KBM-7 (cell line): Measurements from ENCODE around the gene SRP68.
A peak's percentile ranks its signal among the peaks of the same experiment; 100 is the strongest.

Experiments
- DNase-seq: peaks from one replicate; pipeline ENCODE4 v3.0.0-alpha.2; 2015
- in situ Hi-C: fragments of 300-500 bp; cut with MboI; formaldehyde crosslinking; loops from 2 replicates; pipeline ENCODE4 v1.14.3; 2020; ENCODE audit warnings: low sequenced_read_pairs, low pct_unique_long_range_greater_than_20kb, mixed read lengths

The SRP68 gene

DNA sequence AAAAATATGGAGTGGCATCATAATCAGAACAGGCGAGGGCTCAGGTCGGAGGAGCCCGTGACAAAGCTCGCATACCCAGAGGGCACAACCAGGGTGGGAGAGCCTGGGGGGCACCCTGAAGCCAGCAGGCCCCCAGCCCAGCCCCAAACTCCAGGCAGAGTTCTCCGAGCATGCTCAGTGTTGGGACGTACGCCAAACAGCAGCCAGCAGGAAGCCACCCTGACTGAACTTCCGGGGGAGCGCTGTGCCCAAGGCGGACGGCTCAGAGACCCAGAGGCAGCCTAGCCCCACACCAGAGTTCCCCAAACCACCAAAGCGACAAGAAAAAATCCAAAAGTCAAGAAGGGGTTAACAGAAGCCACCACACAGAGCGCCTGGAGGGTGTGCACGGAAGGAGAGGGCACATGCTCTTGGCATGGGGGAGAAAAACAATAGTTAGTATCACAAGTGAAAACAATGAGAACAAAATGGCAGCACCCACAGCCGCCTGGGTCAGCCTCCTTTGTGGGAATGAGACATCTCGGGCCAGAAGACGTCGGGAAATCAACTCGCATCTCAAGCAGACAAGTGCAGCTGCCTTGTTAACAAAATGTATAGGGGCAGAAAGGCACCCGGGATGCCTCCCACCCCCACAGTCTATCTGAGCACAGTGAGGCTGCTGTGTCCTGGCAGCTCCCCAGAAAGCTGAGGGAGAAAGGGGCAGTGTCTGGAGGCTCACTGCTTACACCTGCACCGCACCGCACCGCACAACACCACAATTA is 19.4 kb upstream of the SRP68 start:
- no peak for DNase-seq
- in situ Hi-C loops, result no loop called here

DNA sequence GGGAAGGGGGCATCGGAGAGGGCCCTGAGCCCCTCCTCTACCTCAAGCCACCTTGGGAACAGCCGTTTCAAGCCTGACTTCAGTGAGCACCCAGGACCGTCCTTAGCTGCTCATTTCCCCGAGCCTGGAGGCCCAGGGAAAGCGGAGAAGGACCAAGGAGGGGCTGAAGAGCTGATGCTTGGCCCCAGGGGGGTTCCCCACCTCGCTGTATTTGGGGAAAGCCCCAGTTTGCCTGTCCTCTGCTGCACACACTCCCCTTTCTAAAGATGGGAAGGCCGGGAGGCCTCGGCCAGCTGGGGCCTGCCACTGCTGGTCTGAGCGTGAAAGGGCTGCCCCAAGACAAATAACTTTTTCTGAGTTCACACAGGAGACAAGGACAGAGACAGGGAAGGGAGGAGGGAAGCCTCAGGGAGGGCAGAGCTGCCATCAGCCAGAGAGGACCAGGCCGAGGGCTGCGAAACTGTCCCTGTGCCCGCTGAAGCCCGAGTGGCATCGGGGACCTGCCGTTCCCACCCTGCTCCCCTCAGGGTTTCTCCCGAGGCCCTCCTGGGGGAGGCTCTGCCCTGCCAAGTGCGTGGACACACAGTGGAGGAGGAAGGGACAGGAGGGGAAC is 18.3 kb upstream of the SRP68 start:
- no peak for DNase-seq
- in situ Hi-C loops, result no loop called here

DNA sequence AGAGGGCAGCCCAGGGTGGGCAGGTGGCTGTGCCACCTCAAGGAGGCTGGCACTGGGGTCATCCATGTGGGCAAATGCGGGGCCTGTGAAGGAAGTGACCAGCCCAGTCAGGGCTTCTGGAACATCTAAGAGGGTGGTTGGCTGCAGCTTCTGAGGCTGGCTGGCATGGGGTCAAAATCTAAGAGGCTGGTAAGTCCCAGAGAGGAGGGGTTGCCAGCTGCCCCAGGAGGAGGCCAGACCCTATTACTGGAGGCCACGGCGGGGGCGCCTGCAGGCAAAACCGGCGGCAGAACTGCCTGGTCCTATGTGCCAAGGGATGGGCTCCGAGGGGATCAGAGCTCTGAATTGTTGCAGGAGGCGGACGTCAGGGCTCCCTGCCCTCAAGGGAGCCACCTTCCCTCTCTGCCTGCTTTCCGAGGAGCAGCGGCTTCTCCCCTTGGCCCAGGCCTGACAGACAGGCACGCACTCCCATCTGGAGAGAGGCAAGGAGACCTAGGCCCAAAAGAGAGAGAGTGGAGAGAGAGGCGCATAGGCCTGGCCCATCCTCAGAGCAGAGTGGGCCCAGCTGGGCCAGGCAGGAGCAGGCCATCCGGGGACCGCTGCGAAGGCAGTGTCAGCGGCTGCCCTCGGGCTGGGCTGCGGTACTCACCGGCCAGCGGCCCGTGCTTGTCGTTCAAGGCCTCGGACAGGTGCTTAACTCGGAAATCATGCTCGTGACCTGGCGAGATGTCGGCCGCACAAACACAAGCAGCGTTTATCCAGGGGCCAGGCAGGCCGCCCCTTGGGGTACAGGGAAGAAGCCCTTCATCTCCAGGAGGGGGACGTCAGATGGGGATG is 17.6 kb upstream of the SRP68 start:
- in situ Hi-C loops, result no loop called here
- no peak for DNase-seq

DNA sequence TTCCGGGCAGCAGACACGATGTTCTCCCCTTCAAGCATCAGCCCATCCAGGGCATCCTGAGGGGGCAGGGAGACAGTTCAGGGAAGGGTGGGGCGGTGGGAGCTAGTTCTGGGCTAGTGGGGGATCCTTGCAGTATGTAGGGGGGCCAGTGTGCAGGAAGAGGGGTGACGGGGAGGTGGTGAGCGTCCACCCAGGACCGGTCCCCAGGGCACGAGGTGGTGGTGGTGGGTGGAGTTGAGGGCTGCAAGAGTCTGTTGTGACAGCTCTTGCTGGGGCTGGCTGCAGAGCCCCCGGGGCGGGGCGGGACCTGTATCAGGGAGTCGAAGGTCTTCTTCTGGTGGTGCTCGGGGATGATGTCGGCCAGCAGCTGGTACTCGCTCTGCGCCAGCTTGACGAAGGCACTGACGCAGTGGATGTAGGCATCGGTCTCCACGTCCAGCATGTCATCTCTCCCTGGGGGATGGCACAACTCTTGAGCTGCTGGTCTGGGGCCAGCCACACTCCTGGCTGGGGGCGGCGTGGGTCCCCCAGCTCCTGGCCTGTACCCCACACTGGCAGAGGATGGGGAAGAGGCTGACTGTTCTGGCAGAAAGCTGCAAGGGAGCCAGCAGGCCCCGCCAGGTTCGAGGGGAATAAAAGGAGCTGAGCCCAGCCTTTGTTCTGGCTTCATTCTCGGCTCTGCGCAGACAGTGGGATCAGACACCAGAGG is 16.7 kb upstream of the SRP68 start:
- in situ Hi-C loops, result no loop called here
- DNase-seq, result no peak

DNA sequence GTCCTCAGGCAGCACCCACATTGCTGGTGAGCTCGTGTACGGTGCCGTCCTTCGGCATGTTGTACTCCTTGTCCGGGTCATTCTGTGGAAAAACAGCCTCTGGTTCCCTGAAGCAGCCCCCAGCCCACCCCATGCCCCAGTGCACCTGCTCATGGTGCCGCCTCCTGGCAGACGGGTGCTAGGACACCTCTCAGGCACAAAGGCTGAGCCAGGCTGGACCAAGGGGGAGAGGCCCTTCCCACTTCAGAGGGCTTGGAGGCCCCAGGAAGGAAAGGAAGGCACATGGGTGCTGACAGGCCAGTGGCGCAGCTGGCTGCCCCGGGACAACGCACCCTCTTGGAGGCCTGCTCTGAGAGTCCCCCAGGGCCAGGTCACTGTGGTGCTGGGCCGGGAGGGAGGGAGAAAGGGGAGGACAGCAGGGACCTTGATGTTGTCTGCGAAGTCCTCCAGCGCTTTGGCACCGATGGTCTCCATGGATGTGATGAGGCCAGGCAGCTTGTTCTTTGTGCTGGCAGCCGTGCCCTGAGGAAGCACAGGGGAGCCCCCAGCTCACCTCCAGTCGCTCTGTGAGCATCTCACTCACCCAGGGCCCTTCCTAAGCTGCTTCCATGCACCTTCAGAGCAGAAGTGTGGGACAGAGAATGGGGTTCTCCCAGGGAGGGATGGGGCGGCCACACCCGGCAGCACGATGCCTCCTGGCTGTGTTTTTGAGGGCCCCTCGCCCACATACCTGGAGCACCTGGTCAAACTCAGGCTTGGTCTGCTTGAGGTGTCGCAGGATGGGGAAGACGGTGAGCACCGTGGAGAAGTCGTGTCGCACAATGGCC is 15.9 kb upstream of the SRP68 start:
- no peak for DNase-seq
- in situ Hi-C loops, result no loop called here

DNA sequence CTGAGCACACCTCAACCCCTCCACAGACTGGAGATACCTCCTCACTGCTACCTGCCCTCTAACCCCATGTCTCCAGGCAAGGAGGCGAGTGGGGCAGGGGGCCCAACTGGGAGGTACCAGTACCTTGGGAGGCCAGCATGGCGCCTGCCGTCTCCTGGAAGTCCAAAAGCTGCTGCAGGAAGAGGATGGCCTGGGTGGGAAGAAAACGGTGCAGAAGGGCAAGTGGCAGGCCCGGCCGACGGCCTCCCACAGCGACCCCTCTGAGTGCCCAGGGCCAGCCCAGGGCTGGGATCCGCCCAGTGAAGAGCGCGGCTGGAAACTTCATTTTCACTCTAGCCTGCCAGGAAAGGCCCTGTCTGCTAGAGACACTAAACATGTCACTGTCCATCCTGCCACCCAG is 15.2 kb upstream of the SRP68 start:
- DNase-seq, result no peak
- in situ Hi-C loops, result no loop called here

DNA sequence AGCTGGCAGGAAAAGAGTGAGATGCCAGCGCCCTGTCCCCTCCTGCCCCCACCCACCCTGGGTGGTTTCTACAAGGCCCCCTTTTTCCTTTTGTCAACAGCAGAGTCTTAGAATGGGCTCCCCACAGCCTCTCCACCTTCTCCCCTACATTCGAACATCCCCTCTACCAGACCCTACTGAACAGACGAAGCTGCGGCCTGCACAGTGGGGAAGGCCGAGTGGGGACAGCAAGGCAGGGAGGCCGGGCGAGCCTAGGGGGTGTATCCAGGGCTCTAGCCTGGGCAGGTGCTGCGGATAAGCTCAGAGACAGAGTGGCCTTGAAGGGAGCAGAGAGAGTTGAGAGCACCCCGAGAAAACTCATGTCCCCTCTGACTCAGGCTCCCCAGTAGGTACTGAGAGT is 14.1 kb upstream of the SRP68 start:
- DNase-seq, result no peak
- in situ Hi-C loops, result no loop called here

DNA sequence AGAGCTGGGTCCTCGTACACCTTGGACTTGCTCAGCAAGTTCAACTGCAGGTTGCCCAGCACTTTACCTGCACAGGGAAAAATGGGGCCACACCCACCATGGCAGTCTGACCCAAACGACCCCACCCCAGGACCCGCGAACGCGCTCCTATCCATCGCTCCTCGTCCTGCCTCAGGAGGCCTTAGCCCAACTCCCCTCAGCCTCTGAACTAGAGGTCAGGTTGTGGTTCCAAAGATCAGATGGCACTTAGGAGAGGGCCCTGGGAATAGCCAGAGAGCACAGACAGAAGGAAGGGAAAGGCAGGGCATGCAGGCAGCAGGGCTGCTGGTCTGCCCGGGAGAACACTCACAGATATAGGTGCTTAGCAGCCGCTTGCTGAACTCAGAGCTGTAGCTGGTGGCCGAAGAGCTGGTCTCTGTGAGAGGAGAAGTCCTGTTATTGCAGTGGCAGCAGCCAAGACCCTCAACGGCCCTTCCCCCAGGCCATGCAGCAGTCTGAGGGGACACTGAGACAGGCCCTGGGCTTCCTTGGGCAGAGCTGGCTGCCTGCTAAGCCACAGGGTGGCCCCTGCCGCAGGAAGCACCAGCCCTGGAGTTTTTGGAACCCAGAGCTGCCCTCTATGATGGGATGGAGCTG is 13.5 kb upstream of the SRP68 start:
- no peak for DNase-seq
- in situ Hi-C loops, result no loop called here

DNA sequence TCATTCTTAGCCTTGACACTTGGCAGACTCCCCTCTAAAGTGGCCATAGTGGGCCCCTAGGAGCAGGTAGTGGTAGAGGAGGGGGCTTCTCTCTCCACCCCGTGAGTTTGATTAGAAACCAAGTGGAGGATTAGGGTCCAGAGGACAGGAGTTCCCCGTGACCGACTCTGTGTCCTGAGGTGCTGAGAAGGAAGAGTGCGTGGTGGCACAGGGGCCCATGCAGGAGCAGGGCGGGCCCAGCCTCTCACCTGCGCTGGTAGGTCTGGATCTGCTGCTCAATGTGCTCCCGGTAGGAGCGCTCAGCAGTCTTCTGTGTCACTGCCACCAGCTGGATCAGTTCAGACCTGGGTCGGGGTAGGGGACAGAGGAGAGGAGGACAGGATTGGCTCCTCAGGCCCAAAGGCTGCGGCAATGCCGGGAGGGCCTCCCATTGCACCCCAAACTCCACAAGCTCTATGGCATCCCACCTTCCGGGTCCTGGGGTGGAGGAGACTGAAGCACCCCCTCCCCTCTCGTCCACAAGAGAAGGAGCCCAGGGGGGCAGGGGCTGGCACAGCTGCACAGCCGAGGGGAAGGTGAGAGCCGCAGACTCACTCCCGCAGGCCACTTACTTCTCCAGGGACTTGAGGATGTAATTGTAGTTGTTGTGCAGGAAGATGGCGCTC is 12.9 kb upstream of the SRP68 start:
- no peak for DNase-seq
- in situ Hi-C loops, result no loop called here

DNA sequence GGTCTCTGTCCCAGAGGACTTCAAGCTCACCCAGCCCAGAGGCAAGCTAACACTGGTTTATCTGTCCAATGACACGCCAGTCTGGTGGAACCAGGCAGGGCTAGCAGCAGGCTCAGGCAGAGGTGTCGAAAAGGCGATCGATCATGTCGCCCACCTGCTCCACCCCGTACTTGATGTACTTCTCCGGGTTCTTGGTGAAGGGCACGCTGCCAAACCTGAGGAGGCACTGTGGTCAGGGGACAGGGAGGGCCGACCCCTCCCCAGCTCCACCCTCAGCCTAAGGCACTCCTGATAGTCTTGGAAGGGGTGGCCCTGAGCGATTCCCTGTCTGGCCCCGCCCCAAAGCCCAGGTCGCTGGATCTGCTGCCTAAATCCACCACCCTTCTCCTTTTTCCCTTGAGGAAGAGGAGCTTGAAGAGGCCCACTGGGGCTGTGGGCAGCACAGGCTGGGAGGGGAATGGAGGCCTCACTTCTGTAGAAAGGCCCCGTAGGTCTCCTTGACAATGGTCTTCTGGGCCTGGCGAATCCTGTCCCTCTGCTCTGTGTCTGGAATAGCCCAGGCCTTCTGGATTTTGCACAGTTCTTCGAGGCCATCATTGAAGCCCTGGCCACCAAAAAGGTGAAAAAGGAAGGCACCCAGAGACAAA is 11.3 kb upstream of the SRP68 start:
- DNase-seq, result no peak
- in situ Hi-C loops, result no loop called here

DNA sequence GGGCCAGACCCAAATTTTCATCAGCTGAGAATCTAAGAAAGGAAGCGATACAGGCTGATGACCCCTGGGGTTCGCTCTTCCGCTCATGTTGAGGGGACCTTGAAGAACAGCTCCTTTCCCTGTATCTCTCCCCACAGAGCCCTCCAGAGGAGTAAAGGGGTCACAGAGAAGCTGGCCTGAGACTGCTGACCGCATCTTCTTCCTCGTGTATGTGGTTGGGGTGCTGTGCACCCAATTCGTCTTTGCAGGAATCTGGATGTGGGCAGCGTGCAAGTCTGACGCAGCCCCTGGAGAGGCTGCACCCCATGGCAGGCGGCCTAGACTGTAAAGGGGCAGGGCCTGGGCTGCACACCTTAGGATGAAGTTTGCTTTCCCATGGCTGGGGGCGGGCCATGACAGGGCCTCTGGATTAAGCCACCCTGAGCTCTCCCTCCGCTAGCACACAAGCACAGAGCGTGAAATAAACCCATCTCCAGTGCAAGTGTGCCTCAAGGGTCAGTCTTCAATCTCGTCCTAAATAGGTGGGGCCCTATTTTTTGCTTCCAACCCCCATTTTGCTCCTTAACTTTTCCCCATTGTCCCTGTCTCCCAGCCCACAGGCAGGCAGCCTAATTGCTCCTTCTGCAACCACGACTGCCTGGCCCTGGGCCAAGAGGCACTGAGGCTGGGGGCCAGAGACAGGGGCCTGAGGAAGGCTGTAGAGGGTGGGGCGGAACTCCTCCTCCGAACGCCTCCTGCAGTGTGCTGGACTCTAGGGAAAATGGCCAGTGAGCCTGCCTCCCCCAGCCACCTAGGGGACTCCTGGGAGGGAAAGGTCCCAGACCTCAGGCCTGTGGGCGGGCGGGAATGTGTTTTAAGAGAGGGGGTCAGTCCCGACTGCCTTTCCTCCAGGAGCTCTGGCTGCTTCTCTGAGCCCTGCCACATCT is 10.3 kb upstream of the SRP68 start:
- in situ Hi-C loops, result no loop called here
- no peak for DNase-seq

DNA sequence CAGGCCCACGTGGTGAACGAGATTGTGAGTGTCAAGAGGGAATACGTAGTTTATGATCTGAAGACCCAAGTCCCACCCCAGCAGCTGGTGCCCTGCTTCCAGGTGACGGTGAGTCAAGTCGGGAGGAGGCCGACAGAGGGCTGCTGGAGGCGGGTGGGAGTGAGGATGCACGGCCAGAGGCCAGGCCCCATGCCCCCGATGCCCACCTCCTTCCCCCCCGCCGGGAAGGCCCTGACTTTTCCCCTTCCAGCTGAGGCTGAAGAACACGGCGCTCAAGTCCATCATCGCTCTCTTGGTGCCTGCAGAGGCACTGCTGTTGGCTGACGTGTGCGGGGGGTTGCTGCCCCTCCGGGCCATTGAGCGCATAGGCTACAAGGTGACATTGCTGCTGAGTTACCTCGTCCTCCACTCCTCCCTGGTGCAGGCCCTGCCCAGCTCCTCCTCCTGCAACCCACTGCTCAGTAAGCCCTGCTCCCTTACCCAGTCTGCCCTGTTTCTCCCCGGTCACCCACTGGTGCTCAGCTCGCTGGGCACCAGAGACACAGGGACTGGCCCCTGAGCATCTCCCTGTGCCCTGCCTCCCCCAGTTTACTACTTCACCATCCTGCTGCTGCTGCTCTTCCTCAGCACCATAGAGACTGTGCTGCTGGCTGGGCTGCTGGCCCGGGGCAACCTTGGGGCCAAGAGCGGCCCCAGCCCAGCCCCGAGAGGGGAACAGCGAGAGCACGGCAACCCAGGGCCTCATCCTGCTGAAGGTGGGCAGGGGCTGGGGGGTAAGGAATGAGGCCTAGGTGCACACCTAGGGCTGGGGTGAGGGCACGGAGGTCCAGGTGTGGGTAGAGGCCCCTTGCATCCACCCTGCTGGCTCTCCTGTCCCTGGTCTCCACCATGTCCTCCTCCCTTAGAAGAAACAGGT is 9.2 kb upstream of the SRP68 start:
- no peak for DNase-seq

DNA sequence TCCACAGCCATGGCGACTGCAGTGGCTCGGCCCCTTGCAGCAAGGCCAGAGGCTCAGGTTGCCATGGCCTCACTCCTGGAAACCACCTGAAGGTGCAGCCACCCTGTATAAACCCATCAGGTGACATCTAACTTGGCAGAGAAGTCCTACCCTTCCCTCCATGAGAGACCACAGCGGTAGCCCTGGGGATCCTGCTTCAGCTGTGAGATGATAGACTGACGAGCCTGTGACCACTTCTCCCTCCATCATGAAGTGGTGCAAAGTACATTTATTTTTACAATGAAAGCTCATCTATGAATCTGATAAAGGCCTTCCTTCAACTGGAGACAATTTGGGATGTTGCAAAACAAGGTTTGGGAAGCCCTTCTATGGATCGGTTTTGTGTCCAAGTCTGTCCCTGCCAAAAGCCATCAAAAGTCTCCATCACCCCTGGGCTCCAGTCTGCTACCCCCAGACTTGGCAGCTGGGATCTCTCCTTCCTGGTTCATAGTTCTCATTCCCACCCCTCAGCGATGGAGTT is 8.5 kb upstream of the SRP68 start:
- DNase-seq, result no peak
- in situ Hi-C loops, result no loop called here

More for the DNA sequence above, 9.2 kb upstream of the SRP68 start:
- in situ Hi-C loops, result no loop called here

DNA sequence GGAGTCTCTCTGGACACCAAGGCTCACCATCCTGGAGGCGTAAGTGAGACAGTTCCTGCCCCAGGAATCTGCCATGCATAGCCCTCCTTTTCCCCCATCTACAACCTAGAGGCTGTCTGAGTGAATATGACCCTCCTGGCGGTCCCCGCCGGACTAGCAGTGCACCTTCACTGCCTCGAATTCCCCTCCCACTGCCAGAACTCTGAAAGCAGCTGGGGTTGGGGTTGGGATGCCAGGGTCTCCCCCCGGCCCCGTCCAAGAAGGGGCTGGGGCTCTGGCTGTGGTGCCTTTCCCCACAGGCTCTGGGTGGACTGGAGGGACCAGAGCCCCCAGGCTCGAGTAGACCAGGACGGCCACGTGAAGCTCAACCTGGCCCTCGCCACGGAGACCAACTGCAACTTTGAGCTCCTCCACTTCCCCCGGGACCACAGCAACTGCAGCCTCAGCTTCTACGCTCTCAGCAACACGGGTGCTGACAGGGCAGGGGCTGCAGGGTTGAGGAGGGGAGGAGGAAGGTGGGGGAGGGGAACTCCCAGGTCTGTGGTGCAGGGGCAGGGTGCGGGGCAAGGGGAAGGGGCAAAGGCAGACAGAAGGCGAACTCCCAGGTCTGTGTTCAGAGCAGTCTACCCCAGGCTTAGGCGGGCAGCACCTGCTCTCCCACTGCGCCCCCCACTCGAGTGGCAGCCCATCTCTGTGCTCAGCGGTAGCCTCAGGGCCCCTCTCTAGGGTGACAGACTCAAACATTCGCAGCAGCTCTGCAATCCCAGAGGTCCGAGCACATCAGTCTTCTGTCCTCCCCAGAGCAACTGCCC is 7.8 kb upstream of the SRP68 start:
- peak; percentile 32 for DNase-seq
- in situ Hi-C loops, result no loop called here
